HG03521 (cell line): ENCODE data around the gene ARHGAP26.

ENCODE experiments used
- ATAC-seq: cut with Tn5 transposase; IDR thresholded peaks from one replicate; pipeline ENCODE4 v1.9.1; 2021; ENCODE audit warnings: mild to moderate bottlenecking, moderate library complexity; ENCODE audit not compliant: unreplicated experiment

ARHGAP26 gene

DNA sequence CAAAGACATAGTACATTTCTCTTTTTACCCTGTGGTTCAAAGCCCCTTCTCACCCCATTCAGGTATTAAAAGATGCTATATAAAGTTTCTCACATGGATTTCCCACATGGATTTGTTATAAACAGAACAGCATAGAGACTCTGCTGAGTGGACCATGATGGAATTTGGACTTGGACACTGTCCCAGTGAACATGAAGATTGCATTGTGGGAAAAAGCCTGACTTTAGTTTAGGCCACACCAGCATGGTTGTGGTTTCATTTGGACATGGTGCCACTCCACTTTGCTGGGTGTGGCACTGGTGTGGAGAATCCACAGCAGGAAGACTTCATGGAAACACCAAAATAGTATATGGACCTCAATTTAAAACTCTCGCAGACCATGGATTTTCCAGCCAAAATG lies 124.6 kb downstream of the ARHGAP26 start:
- ATAC-seq, result no peak

DNA sequence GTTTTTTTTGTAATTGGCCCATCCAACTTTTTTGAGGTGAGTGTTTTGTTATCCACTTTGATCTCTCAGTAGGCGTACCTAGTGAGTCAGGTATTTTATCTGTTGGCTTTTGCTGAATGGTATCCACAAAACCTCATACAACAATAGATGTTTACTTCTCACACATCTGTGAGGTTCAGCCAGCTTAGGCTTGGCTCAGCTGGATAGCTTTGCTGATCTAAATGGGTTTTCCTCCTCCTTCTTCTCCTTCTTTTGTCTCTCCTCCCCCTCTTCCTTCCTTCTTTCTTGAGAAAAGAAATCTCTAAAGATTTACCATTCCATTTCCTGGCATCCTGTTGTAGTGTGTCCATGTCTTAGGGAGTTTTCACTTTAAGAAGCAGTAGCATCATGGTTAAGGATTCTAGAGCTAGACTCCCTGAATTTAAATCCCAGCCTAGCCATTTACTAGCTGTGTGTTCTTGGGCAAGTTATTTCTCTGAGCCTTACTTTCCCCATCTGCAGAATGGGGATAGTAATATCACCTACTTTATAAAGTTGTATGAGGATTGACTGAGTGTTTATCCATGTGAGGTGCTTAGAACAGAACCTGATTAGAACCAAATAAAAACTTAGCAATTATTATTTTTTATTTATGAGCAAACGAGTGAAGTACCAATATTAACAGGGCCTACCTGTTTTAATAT lies 126.3 kb downstream of the ARHGAP26 start:
- ATAC-seq, result no peak

DNA sequence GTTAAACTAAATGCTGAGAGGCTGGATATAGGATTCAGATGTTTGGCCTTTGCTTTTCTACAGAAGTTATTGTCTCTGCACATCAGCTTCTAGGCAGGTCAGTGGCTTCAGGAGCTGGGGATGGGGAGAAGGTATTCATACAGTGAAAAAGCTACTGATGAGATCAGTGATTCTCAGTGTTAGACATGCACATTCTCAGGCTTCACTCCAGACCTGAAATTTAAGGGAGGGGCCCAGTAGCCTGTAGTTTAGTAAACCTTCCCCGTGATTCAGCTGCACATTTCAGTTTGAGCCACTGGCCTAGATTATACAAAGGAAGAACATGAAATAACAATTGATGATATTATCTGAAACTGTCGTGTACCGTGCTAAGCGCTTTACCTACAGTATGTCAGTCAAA lies 127.2 kb downstream of the ARHGAP26 start:
- ATAC-seq, result no peak

DNA sequence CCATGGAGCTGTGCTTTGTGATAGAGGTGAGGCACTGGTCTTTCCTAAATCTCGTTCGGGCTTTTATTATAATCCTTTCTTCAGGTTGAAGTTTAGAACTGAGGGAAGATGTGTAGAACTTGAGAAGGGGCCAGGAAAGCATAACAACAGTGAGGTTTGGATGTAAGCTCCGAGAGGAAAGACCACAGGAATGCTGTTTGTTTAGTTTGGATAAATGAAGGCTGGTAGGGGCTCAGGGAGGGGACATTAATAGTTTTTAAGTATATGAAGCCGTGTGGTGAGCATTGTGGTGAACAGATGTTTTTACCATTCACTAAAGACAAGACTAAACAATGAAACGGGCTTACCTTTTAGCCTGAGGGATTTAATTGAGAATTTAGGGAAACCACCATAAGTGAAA lies 130.8 kb downstream of the ARHGAP26 start:
- ATAC-seq, result no peak

DNA sequence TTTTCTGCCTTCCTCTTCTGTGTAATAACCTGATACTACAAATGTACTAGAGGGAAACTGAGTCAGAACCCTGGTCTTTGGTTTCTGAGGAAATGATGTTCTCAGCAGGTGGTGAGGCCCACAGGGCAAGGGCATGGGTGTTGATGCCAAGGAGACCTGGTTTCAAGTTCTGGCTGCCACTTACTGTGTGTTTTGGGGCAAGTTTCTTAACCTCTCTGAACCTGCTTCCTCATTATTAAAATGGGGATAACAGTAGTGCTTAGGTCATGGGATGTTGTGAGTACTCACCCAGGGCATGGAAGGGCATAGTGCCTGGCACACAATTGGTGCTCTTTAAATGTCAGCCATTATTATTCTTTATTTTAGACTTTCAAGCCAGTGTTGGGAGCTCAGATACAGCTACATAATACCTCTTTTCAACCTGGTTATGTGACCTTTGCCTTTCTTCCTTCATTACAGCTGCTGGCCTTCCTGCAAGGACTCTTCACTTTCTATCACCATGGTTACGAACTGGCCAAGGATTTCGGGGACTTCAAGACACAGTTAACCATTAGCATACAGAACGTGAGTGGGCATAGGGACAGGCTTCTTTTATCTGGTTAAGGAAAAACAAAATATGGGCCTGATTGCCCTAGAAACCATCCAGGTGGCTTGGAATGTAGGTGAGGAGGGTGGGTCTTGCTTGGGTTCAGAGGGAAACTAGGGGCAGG lies 131.5 kb downstream of the ARHGAP26 start:
- no peak for ATAC-seq

DNA sequence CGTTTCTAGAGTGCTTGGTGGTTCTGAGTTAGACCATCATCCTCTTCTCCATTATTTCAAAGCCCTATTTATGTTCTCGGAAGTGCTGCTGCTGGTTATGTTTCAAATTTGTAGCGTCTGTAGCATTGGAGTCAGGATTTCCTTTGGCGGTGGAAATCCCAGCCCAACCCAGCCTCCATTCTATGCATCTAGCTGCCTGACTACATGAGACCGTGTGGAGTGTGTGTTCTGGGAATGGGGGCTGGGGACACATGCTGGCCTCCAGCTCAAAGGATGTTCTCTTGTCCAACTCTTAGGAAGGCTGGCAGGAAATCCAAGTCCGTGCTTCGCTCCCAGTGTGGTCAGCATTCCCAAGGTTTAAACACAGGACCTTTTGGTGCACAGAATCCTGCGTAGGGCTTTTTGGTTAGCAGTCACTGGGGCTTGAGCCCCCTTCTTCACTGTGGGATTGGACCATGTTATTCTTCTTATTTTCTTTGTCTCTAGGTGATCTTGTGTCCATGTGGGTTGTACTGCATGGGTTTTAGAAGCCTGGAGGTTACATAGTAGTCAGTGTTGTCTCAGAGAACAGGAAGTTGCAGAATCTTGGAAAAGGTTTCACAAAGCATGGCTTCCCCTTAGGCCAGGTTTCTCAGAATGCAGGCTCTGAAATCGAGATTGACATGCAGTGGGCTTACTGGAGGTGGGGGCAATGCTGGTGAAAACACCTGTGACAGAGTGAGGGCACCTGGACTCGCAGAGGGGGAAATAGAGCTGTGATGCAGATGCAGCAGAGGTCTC lies 132.2 kb downstream of the ARHGAP26 start:
- ATAC-seq, result no peak

DNA sequence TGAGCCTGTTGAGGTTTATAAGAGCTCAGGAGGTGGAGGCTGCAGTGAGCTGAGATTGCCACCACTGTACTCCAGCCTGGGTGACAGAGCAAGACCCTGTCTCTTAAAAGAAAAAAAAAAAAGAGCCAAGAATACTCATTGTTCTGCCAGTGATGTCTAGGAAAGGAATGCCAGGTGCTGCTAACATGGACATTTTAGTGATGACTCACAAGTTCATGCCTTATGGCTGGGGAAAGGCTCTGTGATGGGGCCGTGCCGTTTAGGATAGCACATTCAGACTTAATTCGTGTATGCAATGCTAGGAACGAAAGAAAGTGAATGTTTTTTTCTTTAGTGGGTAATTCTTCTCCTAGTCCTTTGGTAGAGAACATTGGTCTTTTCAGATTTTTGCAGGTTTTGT lies 134.2 kb downstream of the ARHGAP26 start:
- ATAC-seq, result no peak

DNA sequence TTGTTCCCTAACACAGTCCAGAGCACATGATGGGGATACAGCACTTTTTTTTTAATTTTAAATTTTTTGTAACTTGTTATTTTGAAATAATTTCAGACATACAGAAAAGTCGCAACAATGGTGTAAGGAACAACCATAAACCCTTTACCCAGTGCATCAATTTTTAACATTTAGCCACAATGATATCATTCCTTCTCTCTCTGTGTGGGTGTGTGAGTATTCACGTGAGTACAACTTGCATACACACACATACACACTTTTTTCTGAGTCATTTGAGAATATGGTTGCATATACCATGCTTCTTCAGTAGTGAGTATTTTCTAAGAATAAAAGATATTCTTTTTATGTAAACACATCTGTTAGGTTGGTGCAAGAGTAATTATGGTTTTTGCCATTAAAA lies 135.2 kb downstream of the ARHGAP26 start:
- no peak for ATAC-seq

DNA sequence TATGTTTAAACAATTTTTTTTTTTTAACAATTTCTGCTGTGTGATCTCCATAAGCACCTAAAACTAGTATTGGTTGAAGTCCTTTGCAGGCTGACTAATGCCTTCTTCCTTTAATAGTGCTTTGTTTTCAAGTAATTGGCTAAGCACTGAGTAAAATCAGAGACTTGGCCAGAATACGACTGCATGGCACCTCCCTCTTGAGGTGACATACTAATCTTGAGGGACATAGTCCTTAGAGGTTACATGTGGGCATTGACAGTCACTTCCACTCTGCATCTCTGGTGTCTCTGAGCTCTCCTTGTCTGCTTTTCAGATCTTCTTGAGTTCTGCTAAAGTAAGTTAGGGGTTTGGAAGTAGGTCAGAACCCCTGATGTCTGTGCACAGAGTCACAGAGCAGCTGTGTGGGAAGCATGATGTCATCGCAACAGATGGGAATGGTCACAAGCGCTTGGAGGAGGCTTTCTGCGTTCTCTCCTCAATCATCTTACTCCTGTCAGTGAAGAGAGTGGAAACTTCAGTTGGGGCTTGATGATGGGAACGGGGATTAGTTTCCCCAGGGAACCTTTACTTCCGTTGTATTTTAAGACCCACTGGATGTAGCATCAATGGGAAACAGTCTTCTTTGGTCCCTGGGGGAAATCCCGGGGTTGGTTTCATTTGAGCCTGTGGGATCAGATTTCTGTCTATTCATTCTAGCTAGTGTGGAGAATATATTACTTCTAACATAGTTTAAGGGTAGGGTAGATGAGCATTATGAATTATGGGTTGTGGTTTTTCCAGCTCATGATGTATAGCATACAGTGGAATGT lies 136.9 kb downstream of the ARHGAP26 start:
- ATAC-seq, result no peak

DNA sequence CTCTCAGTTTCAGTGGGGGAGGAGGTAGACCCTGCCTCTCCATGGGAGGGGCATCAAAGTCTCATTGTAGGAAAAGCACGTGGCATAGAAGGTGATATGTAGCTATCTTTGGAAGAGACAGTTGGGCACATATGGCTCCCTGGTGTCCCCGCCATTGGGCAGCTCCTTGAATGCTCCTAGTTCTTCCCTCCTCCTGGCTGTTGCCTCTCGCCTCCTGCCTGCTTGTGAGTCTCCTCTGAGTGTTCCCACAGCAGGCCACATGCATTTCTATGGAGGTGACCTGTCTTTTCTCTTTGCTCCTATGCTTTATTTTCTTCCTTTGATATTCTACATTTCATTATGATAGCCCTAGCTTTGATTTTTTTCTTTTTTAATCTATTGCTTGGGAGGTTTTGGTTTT lies 138.5 kb downstream of the ARHGAP26 start:
- no peak for ATAC-seq

DNA sequence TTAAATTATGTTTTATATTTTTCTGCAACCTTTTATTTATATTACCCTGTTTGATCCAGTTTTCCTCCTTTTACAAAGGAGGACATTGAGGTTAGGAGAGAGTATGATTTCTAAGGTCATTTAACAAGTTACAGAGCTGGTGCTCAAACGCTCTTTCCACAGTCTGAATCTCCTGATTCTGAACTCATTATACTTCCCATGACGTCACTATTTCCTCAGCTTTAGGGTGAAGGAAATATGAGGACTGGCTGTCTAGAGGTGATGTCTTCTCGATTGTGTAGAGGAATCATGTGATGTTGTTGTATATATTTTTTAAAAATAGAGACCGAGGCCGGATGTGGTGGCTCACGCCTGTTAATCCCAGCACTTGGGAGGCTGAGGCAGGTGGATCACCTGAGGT lies 140.0 kb downstream of the ARHGAP26 start:
- ATAC-seq, result no peak

DNA sequence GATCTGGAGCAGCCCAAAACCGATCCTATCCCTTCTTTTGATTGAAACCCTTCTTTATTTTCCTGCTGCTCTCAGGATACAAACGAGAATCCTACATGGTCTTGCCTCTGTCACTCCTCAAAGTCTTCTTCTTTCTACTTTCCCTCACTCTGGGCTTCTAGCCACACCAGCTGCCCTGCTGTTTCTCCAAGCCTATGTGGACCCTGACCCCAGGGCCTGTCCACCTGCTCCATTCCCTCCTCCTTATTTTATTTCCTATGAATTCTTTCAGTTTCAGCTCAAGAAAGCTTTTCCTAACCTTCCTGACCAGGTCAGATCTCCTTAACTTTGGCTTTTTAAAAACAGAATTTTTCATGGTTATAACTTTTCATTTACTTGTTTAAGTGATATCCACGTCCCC lies 141.0 kb downstream of the ARHGAP26 start:
- ATAC-seq, result no peak

DNA sequence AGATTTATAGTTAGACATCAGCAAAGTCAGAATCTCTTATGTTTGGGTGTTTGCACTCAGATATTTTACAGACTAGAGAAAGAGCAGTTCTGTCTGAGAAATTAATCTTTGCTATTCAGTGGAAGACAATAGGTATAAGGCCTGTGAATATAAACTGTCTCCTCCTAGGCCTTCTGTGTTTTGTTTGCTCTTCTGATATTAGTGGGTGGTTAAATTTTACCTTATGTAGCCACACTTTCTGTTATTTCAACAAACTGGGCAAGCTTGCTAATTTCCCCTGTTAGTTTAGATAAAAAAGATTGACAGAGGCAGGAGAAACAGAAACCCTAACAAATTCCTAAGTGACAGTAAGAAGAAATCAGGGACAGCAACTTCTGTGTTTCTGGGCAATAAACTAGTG lies 141.6 kb downstream of the ARHGAP26 start:
- ATAC-seq, result no peak

DNA sequence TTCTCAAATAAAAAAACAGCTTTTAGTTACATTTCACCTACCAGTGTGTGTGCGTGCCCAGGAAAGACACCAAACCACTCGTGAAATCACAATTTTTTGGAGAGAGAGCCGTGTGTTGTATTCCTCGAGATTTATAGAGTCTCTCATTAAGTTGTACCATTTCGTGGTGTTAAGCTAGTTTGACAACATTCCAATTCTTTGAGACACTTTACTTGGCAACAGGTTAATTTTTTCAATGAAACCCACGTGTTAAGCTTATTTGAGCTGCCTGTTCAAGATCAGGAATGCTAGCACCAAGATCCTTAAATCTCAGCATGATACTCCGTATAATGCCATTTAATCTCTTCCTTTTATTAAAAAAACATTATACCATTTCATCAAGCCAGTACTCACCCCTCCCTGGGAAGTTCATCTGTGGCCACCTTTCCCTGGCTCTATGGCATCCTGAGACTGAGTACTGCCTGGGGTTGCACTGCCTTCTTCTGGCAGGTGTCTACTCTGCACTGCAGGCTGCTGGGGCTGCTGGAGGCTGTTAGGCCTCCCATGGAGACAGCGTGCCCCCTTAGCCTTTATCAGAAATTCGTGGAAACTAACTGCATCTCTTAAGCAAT lies 143.7 kb downstream of the ARHGAP26 start:
- ATAC-seq, result no peak

DNA sequence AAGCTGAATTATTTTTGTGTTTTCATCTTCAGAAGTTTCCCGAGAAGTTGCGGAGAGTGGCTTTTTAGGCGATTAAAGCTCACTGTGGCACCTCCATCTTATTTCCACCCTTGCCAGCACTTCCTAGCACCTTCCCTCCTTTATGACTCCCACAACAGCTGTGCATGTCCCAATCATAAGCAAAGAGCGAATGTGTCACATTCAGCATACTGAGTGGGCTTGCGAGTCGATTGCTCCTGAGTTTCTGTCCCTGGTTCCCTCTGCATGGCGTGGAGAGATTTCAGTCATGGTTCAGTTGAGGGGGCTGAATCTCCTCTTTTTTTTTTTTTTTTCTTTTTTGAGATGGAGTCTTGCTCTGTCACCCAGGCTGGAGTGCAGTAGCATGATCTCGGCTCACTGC lies 144.9 kb downstream of the ARHGAP26 start:
- no peak for ATAC-seq

DNA sequence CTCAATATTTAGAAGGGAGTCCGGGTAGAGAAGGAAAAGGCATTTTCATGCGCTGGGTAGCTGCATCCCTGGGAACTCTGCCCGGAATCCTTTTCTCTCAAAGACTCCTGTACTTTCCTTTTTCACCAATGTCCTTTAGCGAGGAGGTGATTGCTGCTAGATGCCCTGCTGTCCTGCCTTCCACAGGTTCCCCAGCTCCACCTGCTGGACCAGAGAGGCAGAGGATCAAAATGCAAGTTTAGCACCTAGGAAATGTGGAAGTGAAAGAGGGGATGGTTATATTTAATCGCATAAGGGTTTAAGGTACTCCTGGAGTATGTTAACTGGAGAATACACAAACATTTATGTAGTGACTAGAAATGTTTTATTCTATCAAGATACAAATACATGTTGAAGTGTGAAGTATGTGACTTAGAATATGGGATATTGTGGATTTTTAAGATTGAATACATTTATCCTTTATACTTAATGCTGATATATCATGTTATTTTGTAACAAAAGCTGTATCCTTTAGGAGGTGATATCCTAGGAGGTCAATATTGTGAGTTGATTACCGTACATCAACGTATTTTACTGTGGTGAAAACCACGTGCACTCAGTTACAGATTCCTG lies 145.7 kb downstream of the ARHGAP26 start:
- peak; percentile 72 for ATAC-seq

DNA sequence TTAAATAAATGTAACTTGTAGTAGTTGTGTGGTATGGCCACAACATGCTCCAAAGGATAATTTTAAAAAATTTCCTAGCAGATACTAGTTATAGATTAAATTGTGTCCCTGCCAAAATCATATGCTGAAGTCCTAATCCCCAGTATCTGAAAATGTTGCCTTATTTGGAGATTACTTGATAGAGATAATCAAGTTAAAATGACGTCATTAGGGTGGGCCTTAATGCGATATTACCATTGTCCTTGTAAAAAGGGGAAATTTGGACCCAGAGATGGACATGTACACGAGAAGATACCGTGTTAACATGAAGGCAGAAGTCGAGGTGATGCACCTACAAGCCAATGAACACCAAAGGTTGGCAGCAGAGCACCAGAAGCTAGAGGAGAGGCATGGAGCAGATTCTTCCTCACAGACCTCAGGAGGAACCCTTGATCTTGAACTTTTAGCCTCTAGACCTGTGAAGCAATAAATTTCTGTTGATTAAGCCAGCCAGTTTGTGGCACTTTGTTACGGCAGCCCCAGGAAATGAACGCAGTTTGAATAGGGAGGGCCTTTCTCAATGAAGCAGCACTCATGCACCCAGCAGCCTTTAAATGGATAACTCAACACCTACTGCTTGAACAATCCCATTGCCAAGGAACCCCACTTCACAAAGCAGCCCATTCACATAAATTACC lies 148.9 kb downstream of the ARHGAP26 start:
- ATAC-seq, result no peak

DNA sequence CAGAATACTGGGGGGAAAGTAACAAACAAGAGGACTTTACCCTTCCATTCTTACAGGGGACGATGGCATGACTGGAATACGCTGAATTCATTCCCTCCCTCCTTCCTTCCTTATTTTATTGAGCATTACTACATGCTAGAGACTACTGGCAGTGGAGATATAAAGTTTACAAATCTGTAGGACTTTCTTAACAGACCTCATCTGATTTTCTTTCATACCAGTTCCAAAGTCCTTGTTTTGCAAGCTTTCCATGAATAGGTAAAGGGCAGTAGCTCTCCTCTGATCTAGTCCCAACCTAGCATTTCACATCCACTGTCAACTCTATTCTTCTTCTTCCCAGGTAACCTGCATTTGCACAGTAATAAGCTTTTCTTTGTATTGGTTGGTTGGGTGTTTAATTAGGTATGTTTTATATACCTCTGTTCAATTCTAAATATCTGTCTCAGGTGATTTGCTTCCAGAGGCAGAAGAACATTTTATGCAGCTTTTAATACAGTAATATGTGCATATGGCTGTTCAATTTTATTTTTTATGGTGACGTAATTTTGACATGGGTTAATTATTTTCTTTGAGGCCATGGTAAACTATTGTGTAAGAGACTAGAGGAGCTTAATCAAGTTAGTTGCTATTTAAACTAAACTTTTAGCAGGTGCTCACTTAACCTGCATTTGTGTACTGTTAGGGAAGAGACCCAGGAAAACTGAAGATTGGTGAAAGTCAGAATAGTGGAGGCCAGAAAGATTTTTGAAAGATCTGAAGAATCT lies 150.9 kb downstream of the ARHGAP26 start:
- ATAC-seq, result no peak
